ENCODE measurements around the gene MCF2L.

Gene MCF2L

GRCh38 chr13:113000575-113000974, 31.6 kb downstream of the MCF2L start:
- DNase-seq, result no peak

GRCh38 chr13:113001241-113002140, 32.5 kb downstream of the MCF2L start:
- DNase-seq, result no peak

GRCh38 chr13:113002206-113002912, 33.3 kb downstream of the MCF2L start:
- no peak for DNase-seq

GRCh38 chr13:113002913-113003290, 33.9 kb downstream of the MCF2L start:
- DNase-seq, result no peak

- no peak for DNase-seq
Measured at GRCh38 chr13:113004126-113004525, 35.1 kb downstream of the MCF2L start.

GRCh38 chr13:113005076-113005865, 36.3 kb downstream of the MCF2L start:
- no peak for DNase-seq

GRCh38 chr13:113005997-113006396, 37.0 kb downstream of the MCF2L start:
- no peak for DNase-seq

GRCh38 chr13:113006660-113007059, 37.6 kb downstream of the MCF2L start:
- DNase-seq, result no peak

- DNase-seq, result no peak
Measured at GRCh38 chr13:113008851-113009250, 39.8 kb downstream of the MCF2L start.

- DNase-seq, result no peak
Measured at GRCh38 chr13:113009743-113010509, 40.9 kb downstream of the MCF2L start.

GRCh38 chr13:113010510-113010865, 41.5 kb downstream of the MCF2L start:
- no peak for DNase-seq

GRCh38 chr13:113013303-113013702, 44.3 kb downstream of the MCF2L start:
- no peak for DNase-seq

- no peak for DNase-seq
Measured at GRCh38 chr13:113013878-113014751, 45.1 kb downstream of the MCF2L start.

- no peak for DNase-seq
Measured at GRCh38 chr13:113014752-113015745, 46.0 kb downstream of the MCF2L start.

GRCh38 chr13:113015826-113016525, 47.0 kb downstream of the MCF2L start:
- DNase-seq, result no peak

- no peak for DNase-seq
Measured at GRCh38 chr13:113016526-113017295, 47.7 kb downstream of the MCF2L start.

- no peak for DNase-seq
Measured at GRCh38 chr13:113017506-113018215, 48.6 kb downstream of the MCF2L start.

Measured in CD4-positive, alpha-beta T cell treated with Interleukin-6 for 4 hours (primary cell).